PC-3 (cell line): ENCODE results near the gene PDK1.

Experiments used
- CTCF ChIP-seq: fragments of 300-600 bp; sonication (generic); conservative IDR thresholded peaks from 2 replicates; pipeline ENCODE4 v1.5.1; 2017; ENCODE audit warnings: antibody characterized with exemption, low read depth, mild to moderate bottlenecking, low read length
- EZH2 ChIP-seq: fragments of 300-600 bp; sonication (generic); IDR thresholded peaks from one replicate; pipeline ENCODE4 v1.6.1; 2017; ENCODE audit warnings: antibody characterized with exemption, mild to moderate bottlenecking, low read length; ENCODE audit not compliant: unreplicated experiment
- EZH2phosphoT487 ChIP-seq: fragments of 300-600 bp; sonication (generic); IDR thresholded peaks from 2 replicates; pipeline ENCODE4 v1.6.1; 2018; ENCODE audit warnings: mild to moderate bottlenecking, antibody characterized with exemption, low read length, borderline replicate concordance

GRCh38 chr2:172556284-172557033 lies 569 bp downstream of the PDK1 start:
- TF ChIP-seq CTCF (no peak), EZH2 (no peak), EZH2phosphoT487 (no peak)
